K562 (cell line): ENCODE data around the gene LTN1. TPM values are rescaled to one million over a fixed set of nuclear protein-coding genes. Genes with fewer than 3 reads are reported as not detected.
A peak's percentile ranks its signal among the peaks of the same experiment; 100 is the strongest.

ENCODE experiments used
- ARID1B ChIP-seq: fragments of 450-650 bp; IDR thresholded peaks from 2 replicates; pipeline ENCODE4 v1.6.1; 2016; ENCODE audit warnings: antibody characterized with exemption, mild to moderate bottlenecking, inconsistent platforms
- BACH1 ChIP-seq: fragments of 200-800 bp; sonication (Bioruptor generic); IDR thresholded peaks from 2 replicates; pipeline ENCODE4 v1.6.1; 2016; ENCODE audit warnings: missing genetic modification characterization, missing compliant biosample characterization
- BHLHE40 ChIP-seq: IDR thresholded peaks from 2 replicates; pipeline ENCODE4 v1.6.1; 2011; ENCODE audit warnings: low read length, improper control_type of control experiment
- BRF1 ChIP-seq: IDR thresholded peaks from 3 replicates; pipeline ENCODE4 v1.6.1; 2011; ENCODE audit warnings: borderline replicate concordance, mild to moderate bottlenecking; ENCODE audit not compliant: insufficient read length; ENCODE audit errors: extremely low read depth
- CCAR2 ChIP-seq: fragments of 200-400 bp; formaldehyde crosslinking; IDR thresholded peaks from 2 replicates; pipeline ENCODE4 v1.6.1; 2017; ENCODE audit warnings: mild to moderate bottlenecking, low read depth, low read length
- CXXC5 ChIP-seq: fragments of 250-450 bp; sonication (Bioruptor Pico); IDR thresholded peaks from 2 replicates; pipeline ENCODE4 v1.8.0; 2022; ENCODE audit warnings: inconsistent platforms, mild to moderate bottlenecking, moderate library complexity
- EZH2 ChIP-seq: IDR thresholded peaks from 2 replicates; pipeline ENCODE4 v1.6.1; 2012; ENCODE audit warnings: low read depth, mild to moderate bottlenecking, inconsistent platforms, low read length, borderline replicate concordance
- HCFC1 ChIP-seq: IDR thresholded peaks from 2 replicates; pipeline ENCODE4 v1.6.1; 2012; ENCODE audit warnings: low read depth, low read length, improper control_type of control experiment
- HES1 ChIP-seq: fragments of 450-650 bp; IDR thresholded peaks from 2 replicates; pipeline ENCODE4 v1.6.1; 2016; ENCODE audit warnings: low read depth, mild to moderate bottlenecking, moderate library complexity
- HNRNPK ChIP-seq: fragments of 200-400 bp; formaldehyde crosslinking; IDR thresholded peaks from one replicate; pipeline ENCODE4 v1.6.1; 2018; ENCODE audit warnings: mild to moderate bottlenecking, low read depth, low read length; ENCODE audit not compliant: poor library complexity, severe bottlenecking
- MCM3 ChIP-seq: fragments of 450-650 bp; IDR thresholded peaks from 2 replicates; pipeline ENCODE4 v1.6.1; 2016
- PTBP1 ChIP-seq: fragments of 200-400 bp; formaldehyde crosslinking; IDR thresholded peaks from 2 replicates; pipeline ENCODE4 v1.6.1; 2017; ENCODE audit warnings: low read depth, low read length
- SIRT6 ChIP-seq: IDR thresholded peaks from one replicate; pipeline ENCODE4 v1.6.1; 2012; ENCODE audit warnings: low read depth, mild to moderate bottlenecking, control low read depth, inconsistent platforms, low read length, moderate library complexity
- SMARCA4 ChIP-seq: fragments of 450-650 bp; IDR thresholded peaks from 2 replicates; pipeline ENCODE4 v1.6.1; 2016
- SNRNP70 ChIP-seq: fragments of 200-400 bp; formaldehyde crosslinking; optimal IDR thresholded peaks from 2 replicates; pipeline ENCODE3; 2017; ENCODE audit warnings: low read depth, low read length
- SP2 ChIP-seq: IDR thresholded peaks from 2 replicates; pipeline ENCODE4 v1.6.1; 2011; ENCODE audit warnings: mild to moderate bottlenecking, low read depth, low read length, moderate library complexity; ENCODE audit not compliant: poor library complexity, severe bottlenecking; ENCODE audit errors: extremely low read depth
- SRSF1 ChIP-seq: fragments of 200-400 bp; formaldehyde crosslinking; IDR thresholded peaks from 2 replicates; pipeline ENCODE4 v1.6.1; 2017; ENCODE audit warnings: mild to moderate bottlenecking, low read depth, low read length, moderate library complexity
- TBL1XR1 ChIP-seq, 2 experiments: IDR thresholded peaks; 2 replicates each; pipeline ENCODE4 v1.6.1; 2012; ENCODE audit warnings: improper control_type of control experiment in 2 of 2, low read length in 2 of 2, mild to moderate bottlenecking in 1 of 2
- ZNF277 ChIP-seq: fragments of 250-450 bp; sonication (Bioruptor Pico); IDR thresholded peaks from 2 replicates; pipeline ENCODE4 v1.8.0; 2022; ENCODE audit warnings: inconsistent platforms, mild to moderate bottlenecking, moderate library complexity, borderline replicate concordance
- polyA plus RNA-seq, 8 experiments: library from polyadenylated mRNA; depleted of rRNA in 4 of 8; stranded (reverse) in 5 of 8; unstranded in 3 of 8; fragments of >200 nt; fragmentation: Nextera tagmentation in 2 of 8; fragmentation: Illumina TruSeq in 1 of 8; extraction: Ambion mirVana in 2 of 8; extraction: Trizol in 1 of 8; gene quantifications; 2 replicates each; pipeline versions ENCODE4 v1.2.1 to v1.2.3, GENCODE V29; 2011 to 2014; ENCODE audit warnings: inconsistent platforms in 1 of 8, missing spikeins in 1 of 8
- total RNA-seq, 7 experiments: library from RNA; depleted of rRNA in 6 of 7; stranded (reverse); fragments of >200 nt in 6 of 7; fragmentation: Illumina TruSeq in 2 of 7; extraction: Trizol in 2 of 7; gene quantifications; 2 replicates each; pipeline versions ENCODE4 v1.2.1 to v1.2.3, GENCODE V29; 2011 to 2021; ENCODE audit warnings: low replicate concordance in 1 of 7
- TF ChIP-seq, protein P1 (sequence below), 2 experiments: fragments of 450-650 bp; conservative IDR thresholded peaks; 2 replicates each; pipeline ENCODE4 v1.6.1; 2017; ENCODE audit warnings: mild to moderate bottlenecking in 2 of 2, moderate library complexity in 2 of 2
- TF ChIP-seq, protein P2 (sequence below): sonication (generic); formaldehyde crosslinking; IDR thresholded peaks from 2 replicates; pipeline ENCODE4 v1.8.0; 2022; ENCODE audit warnings: mild to moderate bottlenecking, missing genetic modification reagents
- TF ChIP-seq, protein P3 (sequence below): fragments of 250-450 bp; sonication (Bioruptor Pico); IDR thresholded peaks from 2 replicates; pipeline ENCODE4 v1.8.0; 2022; ENCODE audit warnings: moderate library complexity, mild to moderate bottlenecking, inconsistent platforms
- TF ChIP-seq, protein P4 (sequence below): fragments of 450-650 bp; formaldehyde crosslinking; conservative IDR thresholded peaks from 2 replicates; pipeline ENCODE4 v1.4.0; 2022; ENCODE audit warnings: mild to moderate bottlenecking, missing genetic modification characterization

Gene LTN1
- total and polyA plus RNA-seq, 9 of the 15 experiments (the other 6 are each of a cell fraction or from before 2014, with no cell fraction given) = 15.7 to 49.6 (median 28.7) TPM

GRCh38 chr21:29002442-29003144 is 9.9 kb upstream of the LTN1 start (continued):
- TF ChIP-seq SIRT6 (no peak), PTBP1 (no peak), EZH2 (no peak), BACH1 (no peak), SRSF1 (no peak), CXXC5 (CRISPR knock-in tag) (peak; percentile 97), MCM3 (no peak), SNRNP70 (no peak), SP2 (peak; percentile 7), BHLHE40 (peak; percentile 88), SMARCA4 (0 out of 2 replicates have a peak, but pooled peaks have one; percentile 41), BRF1 (no peak), ZNF277 (CRISPR knock-in tag) (no peak), HES1 (no peak), CCAR2 (no peak), ARID1B (peak; percentile 46; the same call in 1 of the 2 replicates), HNRNPK (no peak), HCFC1 (peak; percentile 82), TBL1XR1 (IDR thresholded peaks at IDR 0.05; ENCODE audit: low read length in 2 of 2) (no peak)
- TF ChIP-seq, protein P1, sequence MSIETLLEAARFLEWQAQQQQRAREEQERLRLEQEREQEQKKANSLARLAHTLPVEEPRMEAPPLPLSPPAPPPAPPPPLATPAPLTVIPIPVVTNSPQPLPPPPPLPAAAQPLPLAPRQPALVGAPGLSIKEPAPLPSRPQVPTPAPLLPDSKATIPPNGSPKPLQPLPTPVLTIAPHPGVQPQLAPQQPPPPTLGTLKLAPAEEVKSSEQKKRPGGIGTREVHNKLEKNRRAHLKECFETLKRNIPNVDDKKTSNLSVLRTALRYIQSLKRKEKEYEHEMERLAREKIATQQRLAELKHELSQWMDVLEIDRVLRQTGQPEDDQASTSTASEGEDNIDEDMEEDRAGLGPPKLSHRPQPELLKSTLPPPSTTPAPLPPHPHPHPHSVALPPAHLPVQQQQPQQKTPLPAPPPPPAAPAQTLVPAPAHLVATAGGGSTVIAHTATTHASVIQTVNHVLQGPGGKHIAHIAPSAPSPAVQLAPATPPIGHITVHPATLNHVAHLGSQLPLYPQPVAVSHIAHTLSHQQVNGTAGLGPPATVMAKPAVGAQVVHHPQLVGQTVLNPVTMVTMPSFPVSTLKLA (conservative IDR thresholded peaks at IDR 0.05) = peak; percentile 90 to 95
- TF ChIP-seq, protein P2, sequence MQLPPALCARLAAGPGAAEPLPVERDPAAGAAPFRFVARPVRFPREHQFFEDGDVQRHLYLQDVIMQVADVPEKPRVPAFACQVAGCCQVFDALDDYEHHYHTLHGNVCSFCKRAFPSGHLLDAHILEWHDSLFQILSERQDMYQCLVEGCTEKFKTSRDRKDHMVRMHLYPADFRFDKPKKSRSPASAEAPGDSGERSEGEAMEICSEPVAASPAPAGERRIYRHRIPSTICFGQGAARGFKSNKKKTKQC (CRISPR knock-in tag) = peak; percentile 92
- TF ChIP-seq, protein P3, sequence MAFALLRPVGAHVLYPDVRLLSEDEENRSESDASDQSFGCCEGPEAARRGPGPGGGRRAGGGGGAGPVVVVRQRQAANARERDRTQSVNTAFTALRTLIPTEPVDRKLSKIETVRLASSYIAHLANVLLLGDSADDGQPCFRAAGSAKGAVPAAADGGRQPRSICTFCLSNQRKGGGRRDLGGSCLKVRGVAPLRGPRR (CRISPR knock-in tag) = no peak
- TF ChIP-seq, protein P4, sequence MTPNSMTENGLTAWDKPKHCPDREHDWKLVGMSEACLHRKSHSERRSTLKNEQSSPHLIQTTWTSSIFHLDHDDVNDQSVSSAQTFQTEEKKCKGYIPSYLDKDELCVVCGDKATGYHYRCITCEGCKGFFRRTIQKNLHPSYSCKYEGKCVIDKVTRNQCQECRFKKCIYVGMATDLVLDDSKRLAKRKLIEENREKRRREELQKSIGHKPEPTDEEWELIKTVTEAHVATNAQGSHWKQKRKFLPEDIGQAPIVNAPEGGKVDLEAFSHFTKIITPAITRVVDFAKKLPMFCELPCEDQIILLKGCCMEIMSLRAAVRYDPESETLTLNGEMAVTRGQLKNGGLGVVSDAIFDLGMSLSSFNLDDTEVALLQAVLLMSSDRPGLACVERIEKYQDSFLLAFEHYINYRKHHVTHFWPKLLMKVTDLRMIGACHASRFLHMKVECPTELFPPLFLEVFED (CRISPR knock-in tag) = no peak
